ENCODE results near the gene FNDC11.

The FNDC11 gene

DNA sequence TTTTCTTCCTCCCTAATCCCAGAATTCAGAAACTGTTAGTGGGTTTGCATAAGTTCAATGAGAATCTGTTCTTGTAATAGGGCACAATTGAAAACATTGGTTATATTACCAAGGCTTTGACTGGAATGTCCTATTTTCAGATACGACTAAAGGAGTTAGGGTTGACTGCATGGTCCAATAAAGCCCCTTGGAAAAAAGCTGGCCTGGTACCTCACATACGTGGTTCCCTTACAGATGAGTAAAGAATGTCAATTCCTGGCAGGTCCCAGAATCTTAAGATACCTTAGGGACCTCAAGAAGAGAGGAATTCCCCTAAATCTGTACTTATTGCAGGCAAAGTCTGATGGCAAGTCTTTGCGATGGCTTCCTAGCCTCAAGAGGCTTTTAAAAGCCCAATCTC, 28.8 kb upstream of the FNDC11 start:
- TF ChIP-seq, protein P1, sequence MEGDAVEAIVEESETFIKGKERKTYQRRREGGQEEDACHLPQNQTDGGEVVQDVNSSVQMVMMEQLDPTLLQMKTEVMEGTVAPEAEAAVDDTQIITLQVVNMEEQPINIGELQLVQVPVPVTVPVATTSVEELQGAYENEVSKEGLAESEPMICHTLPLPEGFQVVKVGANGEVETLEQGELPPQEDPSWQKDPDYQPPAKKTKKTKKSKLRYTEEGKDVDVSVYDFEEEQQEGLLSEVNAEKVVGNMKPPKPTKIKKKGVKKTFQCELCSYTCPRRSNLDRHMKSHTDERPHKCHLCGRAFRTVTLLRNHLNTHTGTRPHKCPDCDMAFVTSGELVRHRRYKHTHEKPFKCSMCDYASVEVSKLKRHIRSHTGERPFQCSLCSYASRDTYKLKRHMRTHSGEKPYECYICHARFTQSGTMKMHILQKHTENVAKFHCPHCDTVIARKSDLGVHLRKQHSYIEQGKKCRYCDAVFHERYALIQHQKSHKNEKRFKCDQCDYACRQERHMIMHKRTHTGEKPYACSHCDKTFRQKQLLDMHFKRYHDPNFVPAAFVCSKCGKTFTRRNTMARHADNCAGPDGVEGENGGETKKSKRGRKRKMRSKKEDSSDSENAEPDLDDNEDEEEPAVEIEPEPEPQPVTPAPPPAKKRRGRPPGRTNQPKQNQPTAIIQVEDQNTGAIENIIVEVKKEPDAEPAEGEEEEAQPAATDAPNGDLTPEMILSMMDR (conservative IDR thresholded peaks at IDR 0.05; ENCODE audit: control insufficient read depth, insufficient read depth, low read depth, low read length): no peak
- no peak overlapping the region for H3K4me3 ChIP-seq (ENCODE audit: control insufficient read depth, low read depth, low read length)

DNA sequence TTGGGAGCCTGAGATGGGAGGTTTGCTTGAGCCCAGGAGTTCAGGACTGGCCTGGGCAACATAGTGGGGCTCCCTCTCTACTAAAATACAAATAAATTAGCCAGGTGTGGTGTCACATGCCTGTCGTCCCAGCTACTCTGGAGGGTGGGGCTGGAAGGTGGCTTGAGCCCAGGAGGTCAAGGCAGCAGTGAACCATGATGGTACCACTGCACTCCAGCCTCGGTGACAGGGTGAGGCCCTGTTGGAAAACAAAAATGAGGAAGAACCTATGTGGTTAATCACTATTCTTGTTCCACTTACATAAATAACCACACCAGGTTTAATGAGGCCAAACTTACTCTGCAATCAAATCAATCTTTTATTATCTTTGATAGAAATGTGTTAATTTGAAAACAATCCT, 28.0 kb upstream of the FNDC11 start:
- TF ChIP-seq, protein P1 (conservative IDR thresholded peaks at IDR 0.05; ENCODE audit: control insufficient read depth, insufficient read depth, low read depth, low read length): no peak

More for the DNA sequence above, 28.8 kb upstream of the FNDC11 start:
- no peak for DNase-seq (ENCODE audit: low read depth)

DNA sequence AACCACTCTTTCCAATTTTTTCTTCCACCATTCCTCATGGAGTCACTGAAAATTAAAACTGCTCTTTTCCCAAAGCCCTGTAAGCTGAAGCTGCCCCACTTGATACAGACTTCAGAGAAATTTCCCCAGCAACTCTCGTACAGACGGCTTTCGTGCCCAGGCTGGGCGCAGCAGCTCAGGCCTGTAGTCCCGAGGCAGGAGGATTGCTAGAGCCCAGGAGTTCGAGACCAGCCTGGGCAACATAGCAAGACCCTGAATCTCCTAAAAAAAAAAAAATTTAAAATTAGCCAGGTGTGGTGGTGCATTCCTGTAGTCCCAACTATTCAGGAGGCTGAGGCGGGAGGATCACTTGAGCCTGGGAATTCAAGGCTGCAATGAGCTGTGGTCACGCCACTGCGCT, 26.8 kb upstream of the FNDC11 start:
- H3K4me3 ChIP-seq (ENCODE audit: control insufficient read depth, low read depth, low read length): no peak overlapping the region
- TF ChIP-seq, protein P1 (conservative IDR thresholded peaks at IDR 0.05; ENCODE audit: control insufficient read depth, insufficient read depth, low read depth, low read length): no peak
- DNase-seq (ENCODE audit: low read depth): no peak

More for the DNA sequence above, 28.0 kb upstream of the FNDC11 start:
- no peak overlapping the region for H3K4me3 ChIP-seq (ENCODE audit: control insufficient read depth, low read depth, low read length)
- DNase-seq (ENCODE audit: low read depth): no peak

DNA sequence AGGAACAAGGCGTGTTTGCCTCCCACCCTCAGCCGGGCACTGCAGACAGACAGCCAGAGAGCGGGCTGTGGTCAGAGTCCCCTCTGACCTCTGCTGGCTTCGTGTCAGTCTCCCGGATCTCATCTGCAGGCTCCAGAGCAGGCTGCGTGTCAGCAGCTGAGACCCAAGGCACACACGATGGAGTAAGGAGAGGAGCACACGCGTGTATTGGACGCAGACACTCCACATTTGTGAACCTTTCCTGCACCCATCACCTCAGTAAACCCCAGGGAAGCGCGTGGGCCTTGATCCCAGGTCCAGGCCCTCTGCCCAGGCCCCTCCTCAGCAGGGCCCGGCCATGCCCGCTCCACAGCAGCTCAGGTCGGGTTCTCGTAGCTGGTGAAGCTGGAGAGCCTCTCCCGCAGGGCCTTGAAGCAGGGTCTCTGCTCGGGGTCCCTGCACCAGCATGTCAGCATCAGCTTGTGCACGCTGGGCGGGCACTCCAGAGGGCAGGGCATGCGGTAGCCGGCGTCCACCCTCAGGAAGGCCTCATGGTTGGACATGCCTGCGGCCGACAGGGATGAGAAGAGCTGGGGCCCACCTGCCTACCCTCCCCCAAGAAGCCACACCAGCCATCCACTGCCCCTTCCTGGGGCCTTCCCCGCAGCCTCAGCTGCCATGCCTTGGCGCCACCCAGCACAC, 24.6 kb upstream of the FNDC11 start:
- H3K4me3 ChIP-seq (ENCODE audit: control insufficient read depth, low read depth, low read length): no peak overlapping the region
- TF ChIP-seq, protein P1 (conservative IDR thresholded peaks at IDR 0.05; ENCODE audit: control insufficient read depth, insufficient read depth, low read depth, low read length): no peak
- no peak for DNase-seq (ENCODE audit: low read depth)

DNA sequence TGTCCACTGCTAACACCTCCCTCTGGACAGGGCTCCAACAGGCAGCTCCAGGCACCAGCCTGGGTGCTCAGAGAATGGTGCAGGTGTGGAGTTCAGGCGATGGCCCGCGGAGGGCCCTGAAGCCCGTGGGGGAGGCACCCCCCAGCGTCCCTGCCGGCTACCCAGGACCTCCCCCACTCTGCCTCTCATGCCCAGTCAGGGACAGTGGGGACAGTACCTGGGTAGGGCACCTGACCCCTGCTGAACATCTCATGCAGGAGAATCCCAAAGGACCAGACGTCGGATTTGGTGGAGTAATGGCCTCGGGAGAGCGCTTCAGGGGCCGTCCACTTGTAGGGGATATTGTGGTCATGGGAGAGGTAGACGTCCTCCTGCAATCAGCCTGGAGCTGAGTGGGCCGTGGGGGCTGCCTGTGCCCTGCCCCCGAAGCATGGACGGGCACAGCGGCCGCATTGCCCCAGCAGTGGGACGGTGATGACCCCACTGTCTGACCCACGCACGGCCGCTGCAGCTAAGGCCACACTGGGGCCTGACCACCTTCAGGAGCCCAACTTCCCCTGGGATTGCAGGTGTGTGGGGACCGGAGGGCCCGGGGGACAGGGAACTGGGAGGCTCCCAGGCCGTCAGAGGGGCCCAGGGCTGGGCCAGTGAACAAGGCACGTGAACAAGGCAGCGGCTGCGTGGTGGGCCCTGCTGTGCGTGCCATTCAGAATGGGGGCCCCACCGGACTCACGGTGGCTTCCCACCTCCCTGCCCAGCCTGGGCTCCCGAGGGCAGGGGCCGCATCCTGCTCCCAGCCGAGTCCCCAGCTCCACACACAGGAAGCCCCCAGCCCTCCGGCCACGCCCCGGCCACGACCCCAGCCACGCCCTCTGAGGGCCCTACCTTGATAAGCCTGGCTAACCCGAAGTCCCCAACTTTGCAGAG, 23.8 kb upstream of the FNDC11 start:
- TF ChIP-seq, protein P1 (conservative IDR thresholded peaks at IDR 0.05; ENCODE audit: control insufficient read depth, insufficient read depth, low read depth, low read length): no peak
- DNase-seq (ENCODE audit: low read depth): no peak
- no peak overlapping the region for H3K4me3 ChIP-seq (ENCODE audit: control insufficient read depth, low read depth, low read length)

DNA sequence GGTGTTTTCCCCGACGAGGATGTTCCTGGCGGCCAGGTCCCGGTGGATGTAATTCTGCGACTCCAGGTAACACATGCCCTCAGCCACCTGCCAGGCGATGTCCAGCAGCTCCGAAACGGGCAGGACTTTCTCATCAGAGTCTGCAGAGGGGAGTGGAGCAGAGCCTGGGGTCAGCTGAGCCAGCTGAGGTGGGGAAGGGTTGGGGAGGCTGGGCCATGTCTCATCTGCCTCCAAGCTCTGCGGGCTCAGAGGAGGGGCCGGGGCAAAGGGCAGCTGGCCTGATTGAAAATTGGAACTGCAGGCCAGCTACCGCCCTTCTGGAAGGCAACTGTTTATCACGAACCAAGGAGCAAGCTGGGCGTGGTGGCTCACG, 23.2 kb upstream of the FNDC11 start:
- no peak overlapping the region for H3K4me3 ChIP-seq (ENCODE audit: control insufficient read depth, low read depth, low read length)
- TF ChIP-seq, protein P1 (conservative IDR thresholded peaks at IDR 0.05; ENCODE audit: control insufficient read depth, insufficient read depth, low read depth, low read length): no peak
- no peak for DNase-seq (ENCODE audit: low read depth)

Measured in fibroblast of mammary gland (primary cell).